ENCODE results near the gene CRYBB1.
A peak's percentile ranks its signal among the peaks of the same experiment; 100 is the strongest.

CRYBB1 gene

DNA sequence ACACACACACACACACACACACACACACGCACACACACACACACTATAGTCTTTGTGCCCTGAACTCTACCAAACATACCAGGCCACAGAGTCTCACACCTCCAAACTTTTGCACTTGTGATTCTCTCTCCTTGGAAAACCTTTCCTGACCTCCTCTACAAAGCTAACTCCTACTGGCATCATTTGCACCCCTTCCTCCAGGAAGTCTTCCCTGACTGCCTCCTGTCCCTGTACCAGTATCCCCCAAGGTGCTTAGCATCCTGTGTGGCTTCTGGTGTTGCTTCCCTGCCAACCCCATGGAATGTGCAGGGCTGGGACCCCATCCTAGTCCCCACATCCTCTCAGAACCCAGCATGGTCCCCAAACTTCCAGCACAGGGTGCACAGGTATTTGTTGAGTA lies 36.8 kb downstream of the CRYBB1 start:
- Histone ChIP-seq H3K27me3 (no peaks in the 10 kb centered on the region), H3K9me3 (no peaks in the 10 kb centered on the region), H3K4me2 (peak overlapping the region; percentile 90), H3K27ac (peak overlapping the region; percentile 77), H3K4me3 (no peak overlapping the region), H3K4me1 (peaks cover 100% of the 10 kb centered on the region), H3K36me3 (peaks cover 38% of the 10 kb centered on the region), H3K9ac (no peak overlapping the region), H4K20me1 (peaks cover 77% of the 10 kb centered on the region)
- no peak for TF ChIP-seq Cebpa-rat (IDR thresholded peaks at IDR 0.05)

DNA sequence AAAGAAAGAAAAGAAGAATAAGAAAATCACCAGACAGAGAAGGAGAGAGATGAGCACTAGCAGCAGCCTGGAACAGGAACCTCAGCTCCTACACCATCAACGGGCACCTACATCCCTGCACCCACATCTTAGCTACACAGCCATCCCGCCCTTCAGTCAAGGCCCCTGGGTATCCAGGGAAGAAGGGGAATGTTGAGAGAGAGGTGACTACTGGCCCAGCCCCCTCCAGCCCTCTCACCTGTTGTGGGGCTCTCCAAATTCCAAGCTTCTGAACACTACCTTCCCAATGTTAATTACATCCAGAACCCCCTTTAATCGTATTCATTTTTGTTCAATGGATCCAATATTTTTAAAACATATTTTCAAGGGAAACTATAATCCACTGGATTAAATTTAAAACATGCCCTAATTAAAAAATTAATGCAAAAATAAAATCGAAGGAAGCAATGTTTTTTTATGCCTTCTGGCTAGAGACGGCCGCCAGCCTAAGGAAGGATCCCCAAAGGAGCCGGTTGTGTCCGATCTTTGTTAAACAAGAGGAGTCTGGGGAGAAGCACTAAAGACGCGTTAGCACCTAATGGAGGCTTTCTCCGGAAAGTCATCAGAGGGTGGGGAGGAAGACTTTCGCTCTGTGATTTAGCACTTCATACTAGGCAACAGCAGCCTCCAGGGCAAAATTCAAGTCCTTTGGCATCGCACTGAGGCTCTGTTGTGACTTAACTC lies 37.4 kb downstream of the CRYBB1 start:
- peaks cover 77% of the 10 kb centered on the region for H4K20me1 ChIP-seq
- H3K4me1 ChIP-seq = peaks cover 100% of the 10 kb centered on the region
- TF ChIP-seq Cebpa-rat (IDR thresholded peaks at IDR 0.05) = no peak
- peaks cover 37% of the 10 kb centered on the region for H3K36me3 ChIP-seq
- H3K4me3 ChIP-seq = 0 out of 2 replicates have a peak overlapping the region, but pooled peaks have one; percentile 1
- no peaks in the 10 kb centered on the region for H3K9me3 ChIP-seq
- H3K4me2 ChIP-seq = peak overlapping the region; percentile 90
- peak overlapping the region; percentile 70 for H3K9ac ChIP-seq
- no peaks in the 10 kb centered on the region for H3K27me3 ChIP-seq
- H3K27ac ChIP-seq = peak overlapping the region; percentile 77

DNA sequence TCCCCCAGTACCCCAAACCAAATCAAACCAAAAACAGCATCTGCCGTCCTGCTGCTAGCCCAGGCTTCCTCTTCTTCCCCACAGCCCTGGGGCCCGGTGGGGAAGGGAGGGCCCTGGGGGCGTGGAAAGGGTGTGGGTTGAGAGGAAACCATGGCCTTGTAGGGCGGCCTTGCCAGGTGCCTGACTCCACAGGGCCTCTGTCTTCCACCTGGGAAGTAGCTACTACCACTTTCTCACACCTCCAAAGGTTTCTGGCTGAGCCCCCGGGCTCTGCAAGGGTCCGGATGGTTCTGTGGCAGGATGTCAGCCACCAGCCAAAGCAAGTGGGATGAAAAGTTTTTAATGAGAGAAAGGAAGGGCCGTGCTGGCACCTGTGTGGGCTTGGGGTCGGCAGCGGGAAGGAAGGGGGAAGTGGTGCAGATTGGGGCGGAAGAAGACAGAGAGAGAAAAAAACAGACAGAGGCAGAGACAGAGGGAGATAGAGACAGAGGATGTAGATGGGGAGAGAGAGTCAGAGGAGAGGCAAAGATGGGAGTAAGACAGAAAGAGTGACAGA lies 38.4 kb downstream of the CRYBB1 start:
- Histone ChIP-seq H3K4me3 (peak overlapping the region; percentile 53), H3K9me3 (no peaks in the 10 kb centered on the region), H3K9ac (peak overlapping the region; percentile 70), H4K20me1 (peaks cover 77% of the 10 kb centered on the region), H3K27ac (peak overlapping the region; percentile 77), H3K4me2 (peak overlapping the region; percentile 90), H3K4me1 (peaks cover 100% of the 10 kb centered on the region), H3K27me3 (no peaks in the 10 kb centered on the region), H3K36me3 (peaks cover 45% of the 10 kb centered on the region)
- TF ChIP-seq Cebpa-rat (IDR thresholded peaks at IDR 0.05) = no peak

DNA sequence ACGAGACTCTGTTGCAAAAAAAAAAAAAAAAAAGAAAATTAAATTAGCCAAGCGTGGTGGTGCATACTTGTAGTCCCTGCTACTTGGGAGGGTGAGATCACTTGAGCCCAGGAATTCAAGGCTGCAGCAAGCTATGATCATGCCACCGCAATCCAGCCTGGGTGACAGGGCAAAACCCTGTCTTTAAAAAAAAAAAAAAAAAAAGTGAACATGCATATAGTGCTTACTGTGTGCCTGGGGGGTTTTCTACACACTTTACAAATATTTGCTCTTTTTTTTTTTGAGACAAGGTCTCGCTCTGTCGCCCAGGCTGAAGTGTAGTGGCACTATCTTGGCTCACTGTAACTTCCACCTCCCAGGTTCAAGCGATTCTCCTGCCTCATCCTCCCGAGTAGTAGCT lies 40.7 kb downstream of the CRYBB1 start:
- Histone ChIP-seq H4K20me1 (peaks cover 68% of the 10 kb centered on the region), H3K4me1 (peaks cover 100% of the 10 kb centered on the region)
- TF ChIP-seq Cebpa-rat (IDR thresholded peaks at IDR 0.05) = no peak

DNA sequence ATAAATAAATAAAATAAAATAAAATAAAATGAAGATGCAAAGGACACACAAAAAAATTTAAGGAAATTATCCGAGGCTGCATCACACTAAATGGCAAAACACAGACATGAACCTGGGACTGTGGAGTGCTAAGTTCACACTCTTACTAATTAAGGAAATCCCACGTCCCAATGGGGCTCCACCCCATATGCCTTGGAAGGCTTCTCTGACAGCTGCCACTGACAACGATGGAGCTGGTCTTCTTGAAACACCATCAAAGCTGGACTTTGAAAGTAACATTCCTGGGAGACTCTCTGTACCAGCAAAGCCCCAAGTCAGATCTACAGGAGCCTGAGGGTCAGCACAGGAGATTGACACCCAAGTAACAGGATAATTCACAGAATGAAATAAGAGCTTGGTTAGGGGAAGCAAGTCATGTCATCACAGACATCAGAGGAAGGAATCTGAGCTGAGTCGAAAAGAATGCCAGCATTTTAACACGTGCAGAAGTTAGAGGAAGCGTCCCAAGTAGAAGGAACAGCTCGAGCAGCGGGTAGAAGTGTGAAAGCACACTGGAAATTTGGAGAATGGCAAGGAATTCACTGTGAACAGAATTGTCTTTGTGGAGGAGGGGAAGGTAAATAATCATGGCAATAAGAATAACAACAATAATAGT lies 41.7 kb downstream of the CRYBB1 start:
- peaks cover 100% of the 10 kb centered on the region for H3K4me1 ChIP-seq
- TF ChIP-seq Cebpa-rat (IDR thresholded peaks at IDR 0.05) = no peak

More for the DNA sequence above, 40.7 kb downstream of the CRYBB1 start:
- H3K27ac ChIP-seq = no peak overlapping the region
- peaks cover 37% of the 10 kb centered on the region for H3K36me3 ChIP-seq
- no peak overlapping the region for H3K4me3 ChIP-seq
- H3K9me3 ChIP-seq = no peaks in the 10 kb centered on the region
- H3K9ac ChIP-seq = no peak overlapping the region
- no peaks in the 10 kb centered on the region for H3K27me3 ChIP-seq
- peak overlapping the region; percentile 90 for H3K4me2 ChIP-seq

DNA sequence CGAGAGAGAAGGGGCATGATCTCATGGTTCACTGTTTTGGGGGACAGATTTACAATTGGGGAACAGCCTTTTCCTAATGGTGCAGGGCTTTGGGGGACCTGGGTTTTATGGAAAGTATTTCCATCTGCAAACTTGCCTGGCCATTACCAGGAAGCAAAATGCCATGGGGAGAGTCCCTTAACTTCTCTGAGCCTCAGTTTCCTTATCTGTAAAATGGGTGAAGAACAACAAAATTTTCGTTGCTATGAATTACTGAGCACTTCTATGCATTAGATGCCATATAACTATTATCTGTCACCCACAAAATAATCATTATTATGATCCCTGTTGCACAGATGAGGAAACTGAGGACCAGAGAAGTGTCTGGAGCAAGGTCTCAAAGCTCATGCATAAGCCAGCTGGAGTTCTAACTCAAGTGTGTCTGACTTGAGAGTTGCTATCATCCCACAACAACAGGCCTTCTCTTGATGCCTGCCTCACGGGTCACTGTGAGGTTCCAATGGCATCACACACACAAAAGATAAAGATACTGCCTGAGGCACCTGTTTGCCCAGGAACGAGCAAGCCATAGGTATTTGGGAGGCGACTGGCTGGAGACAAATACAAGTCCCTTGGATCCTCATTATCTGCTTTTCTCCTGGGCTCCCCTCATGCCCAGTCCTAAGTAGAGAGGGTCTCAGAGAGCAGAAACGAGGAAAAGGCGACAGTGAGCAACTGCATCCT lies 43.7 kb downstream of the CRYBB1 start:
- Histone ChIP-seq H3K4me3 (no peak overlapping the region), H3K4me1 (peaks cover 98% of the 10 kb centered on the region), H3K27me3 (no peaks in the 10 kb centered on the region), H3K27ac (peak overlapping the region; percentile 77), H3K9ac (no peak overlapping the region; the same call in 1 of the 2 replicates), H3K4me2 (peak overlapping the region; percentile 90), H3K36me3 (peaks cover 38% of the 10 kb centered on the region), H3K9me3 (no peaks in the 10 kb centered on the region), H4K20me1 (peaks cover 74% of the 10 kb centered on the region)
- TF ChIP-seq Cebpa-rat (IDR thresholded peaks at IDR 0.05) = no peak

More for the DNA sequence above, 41.7 kb downstream of the CRYBB1 start:
- no peaks in the 10 kb centered on the region for H3K27me3 ChIP-seq
- peak overlapping the region; percentile 90 for H3K4me2 ChIP-seq
- H4K20me1 ChIP-seq = peaks cover 73% of the 10 kb centered on the region
- H3K9ac ChIP-seq = peak overlapping the region; percentile 9; the same call in 1 of the 2 replicates
- peaks cover 30% of the 10 kb centered on the region for H3K36me3 ChIP-seq
- no peak overlapping the region for H3K4me3 ChIP-seq
- no peaks in the 10 kb centered on the region for H3K9me3 ChIP-seq
- peak overlapping the region; percentile 77; the same call in 1 of the 2 replicates for H3K27ac ChIP-seq

DNA sequence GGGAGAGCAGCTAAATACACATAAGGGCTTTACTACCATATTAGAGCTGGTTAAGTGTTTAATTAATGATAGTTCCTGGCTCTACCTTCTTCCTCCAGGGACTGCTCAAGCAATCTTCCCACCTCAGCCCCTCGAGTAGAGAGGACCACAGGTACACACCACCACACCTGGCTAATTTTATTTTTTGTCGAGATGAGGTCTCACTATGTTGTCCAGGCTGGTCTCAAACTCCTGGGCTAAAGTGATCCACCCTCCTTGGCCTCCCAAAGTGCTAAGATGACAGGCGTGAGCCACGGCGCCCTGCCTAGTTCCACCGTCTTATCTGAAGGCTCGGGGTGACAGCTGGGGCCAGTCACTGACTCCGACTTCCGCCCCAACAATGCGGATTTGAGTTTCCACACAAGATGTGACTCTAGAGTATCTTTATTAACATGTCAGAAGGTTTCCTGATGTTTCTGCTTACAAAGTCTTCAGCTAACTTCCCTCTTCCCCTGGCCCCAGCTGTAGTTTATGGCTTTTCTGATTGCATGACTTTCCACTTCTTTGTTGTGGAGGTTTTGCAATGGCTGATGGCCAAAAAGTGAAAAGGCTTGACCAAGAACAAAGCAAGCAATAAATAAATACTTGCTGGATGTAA lies 44.7 kb downstream of the CRYBB1 start:
- Histone ChIP-seq H3K27ac (peak overlapping the region; percentile 77), H3K4me2 (peak overlapping the region; percentile 90)
- no peak for TF ChIP-seq Cebpa-rat (IDR thresholded peaks at IDR 0.05)

DNA sequence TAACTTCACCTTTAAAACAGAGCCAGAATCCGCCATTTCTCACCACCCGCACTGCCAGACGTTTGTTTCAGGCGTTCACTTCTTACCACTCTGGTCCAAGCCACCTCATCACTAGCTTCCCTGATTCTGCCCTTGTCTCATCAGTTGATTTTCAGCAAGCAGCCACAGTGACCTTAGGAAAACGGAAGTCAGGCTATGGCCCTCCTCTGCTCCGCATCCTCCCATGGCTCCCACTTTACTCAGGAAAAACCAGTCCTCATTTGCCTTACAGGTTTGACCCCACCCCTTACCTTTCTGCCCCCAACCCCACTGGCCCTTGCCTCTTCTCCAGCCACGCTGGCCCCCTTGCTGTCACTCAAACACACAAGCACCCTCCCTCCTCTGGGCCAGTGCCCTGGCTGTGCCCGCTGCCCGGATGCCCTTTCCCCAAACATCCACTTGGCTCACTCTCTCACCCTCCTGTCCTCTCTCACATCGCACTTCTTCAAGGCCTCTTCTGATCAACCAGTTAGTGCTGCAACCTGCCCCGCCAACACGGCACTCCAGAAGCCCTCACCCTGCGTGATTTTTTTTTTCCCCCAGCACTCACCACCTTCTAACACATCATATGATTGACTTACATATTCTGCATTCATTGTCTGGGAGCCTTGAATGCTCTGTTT lies 46.8 kb downstream of the CRYBB1 start:
- Histone ChIP-seq H3K9me3 (no peaks in the 10 kb centered on the region), H4K20me1 (peaks cover 79% of the 10 kb centered on the region), H3K27me3 (no peaks in the 10 kb centered on the region), H3K4me2 (peak overlapping the region; percentile 53), H3K9ac (no peak overlapping the region), H3K4me3 (no peak overlapping the region), H3K4me1 (peaks cover 98% of the 10 kb centered on the region), H3K36me3 (peaks cover 42% of the 10 kb centered on the region), H3K27ac (peak overlapping the region; percentile 25; the same call in 1 of the 2 replicates)
- no peak for TF ChIP-seq Cebpa-rat (IDR thresholded peaks at IDR 0.05)

More for the DNA sequence above, 44.7 kb downstream of the CRYBB1 start:
- no peaks in the 10 kb centered on the region for H3K27me3 ChIP-seq
- H3K4me3 ChIP-seq = 0 out of 2 replicates have a peak overlapping the region, but pooled peaks have one; percentile 1
- H3K4me1 ChIP-seq = peaks cover 98% of the 10 kb centered on the region
- peak overlapping the region; percentile 51; the same call in 1 of the 2 replicates for H3K9ac ChIP-seq
- H4K20me1 ChIP-seq = peaks cover 69% of the 10 kb centered on the region
- no peaks in the 10 kb centered on the region for H3K9me3 ChIP-seq
- peaks cover 36% of the 10 kb centered on the region for H3K36me3 ChIP-seq

All from BLaER1 (cell line).